H9 (cell line): ENCODE measurements around the gene NRG2. TPM values are rescaled to one million over a fixed set of nuclear protein-coding genes. Genes with fewer than 3 reads are reported as not detected.

Experiments used
- DNase-seq: peaks from one replicate; pipeline ENCODE4 v3.0.0-alpha.2; 2017
- H2AFZ ChIP-seq: one replicate; pipeline ENCODE4 v1.6.1; 2013; ENCODE audit warnings: mild to moderate bottlenecking, low read length, control low read depth, moderate library complexity
- H2AK5ac ChIP-seq: 2 replicates; pipeline ENCODE4 v1.6.1; 2013; ENCODE audit warnings: low read length, control low read depth, mixed read lengths; ENCODE audit not compliant: insufficient read length
- H2BK120ac ChIP-seq: one replicate; pipeline ENCODE4 v1.6.1; 2013; ENCODE audit warnings: low read depth, mild to moderate bottlenecking, low read length, control low read depth, inconsistent platforms; ENCODE audit not compliant: poor library complexity, severe bottlenecking
- H2BK12ac ChIP-seq: 2 replicates; pipeline ENCODE4 v1.6.1; 2013; ENCODE audit warnings: low read length, control low read depth, mixed read lengths, low read depth; ENCODE audit not compliant: insufficient read length
- H2BK15ac ChIP-seq: 2 replicates; pipeline ENCODE4 v1.6.1; 2013; ENCODE audit warnings: low read depth, low read length, control low read depth
- H2BK20ac ChIP-seq: one replicate; pipeline ENCODE4 v1.6.1; 2013; ENCODE audit warnings: low read depth, mild to moderate bottlenecking, low read length, control low read depth, inconsistent platforms; ENCODE audit not compliant: poor library complexity, severe bottlenecking
- H2BK5ac ChIP-seq: 2 replicates; pipeline ENCODE4 v1.6.1; 2013; ENCODE audit warnings: low read length, control low read depth, mixed read lengths; ENCODE audit not compliant: insufficient read length
- H3K14ac ChIP-seq: 2 replicates; pipeline ENCODE4 v1.6.1; 2013; ENCODE audit warnings: low read length, control low read depth; ENCODE audit not compliant: insufficient read depth
- H3K18ac ChIP-seq: 2 replicates; pipeline ENCODE4 v1.6.1; 2013; ENCODE audit warnings: low read depth, mild to moderate bottlenecking, mixed read lengths, low read length, control low read depth; ENCODE audit not compliant: insufficient read length
- H3K23ac ChIP-seq: 2 replicates; pipeline ENCODE4 v1.6.1; 2013; ENCODE audit warnings: low read length, control low read depth, mixed read lengths, low read depth; ENCODE audit not compliant: insufficient read length
- H3K23me2 ChIP-seq: 2 replicates; pipeline ENCODE4 v1.6.1; 2013; ENCODE audit warnings: low read depth, mild to moderate bottlenecking, mixed read lengths, low read length, control low read depth; ENCODE audit not compliant: insufficient read length, poor library complexity, severe bottlenecking
- H3K27ac ChIP-seq: 2 replicates; pipeline ENCODE4 v1.5.1; 2013; ENCODE audit warnings: low read length, control low read depth, mixed read lengths, low read depth; ENCODE audit not compliant: insufficient read length
- H3K27me3 ChIP-seq: 2 replicates; pipeline ENCODE4 v1.6.1; 2013; ENCODE audit warnings: low read length, control low read depth, inconsistent platforms; ENCODE audit not compliant: insufficient read depth
- H3K4ac ChIP-seq: 2 replicates; pipeline ENCODE4 v1.6.1; 2013; ENCODE audit warnings: low read depth, mild to moderate bottlenecking, control low read depth, inconsistent platforms, low read length, moderate library complexity
- H3K4me1 ChIP-seq: 2 replicates; pipeline ENCODE4 v1.6.1; 2013; ENCODE audit warnings: low read length, control low read depth, inconsistent platforms; ENCODE audit not compliant: insufficient read depth
- H3K4me2 ChIP-seq: 2 replicates; pipeline ENCODE4 v1.6.1; 2013; ENCODE audit warnings: low read length, control low read depth, mixed read lengths; ENCODE audit not compliant: insufficient read length, insufficient read depth
- H3K56ac ChIP-seq: 2 replicates; pipeline ENCODE4 v1.6.1; 2013; ENCODE audit warnings: low read depth, mild to moderate bottlenecking, mixed read lengths, low read length, control low read depth; ENCODE audit not compliant: insufficient read length
- H3K79me1 ChIP-seq: 2 replicates; pipeline ENCODE4 v1.6.1; 2013; ENCODE audit warnings: low read depth, mild to moderate bottlenecking, moderate library complexity, low read length, control low read depth, inconsistent platforms; ENCODE audit not compliant: insufficient read depth, poor library complexity, severe bottlenecking
- H3K79me2 ChIP-seq: 2 replicates; pipeline ENCODE4 v1.6.1; 2013; ENCODE audit warnings: low read length, control low read depth, inconsistent platforms; ENCODE audit not compliant: insufficient read depth
- H3K9ac ChIP-seq: 2 replicates; pipeline ENCODE4 v1.6.1; 2013; ENCODE audit warnings: low read length, control low read depth, mixed read lengths; ENCODE audit not compliant: insufficient read length; ENCODE audit errors: extremely low read depth
- H3K9me3 ChIP-seq: one replicate; pipeline ENCODE4 v1.6.1; 2013; ENCODE audit warnings: low read depth, low read length, inconsistent platforms; ENCODE audit not compliant: control insufficient read depth
- H3T11ph ChIP-seq: one replicate; pipeline ENCODE4 v1.6.1; 2013; ENCODE audit warnings: mild to moderate bottlenecking, low read length, control low read depth, inconsistent platforms
- H4K20me1 ChIP-seq: one replicate; pipeline ENCODE4 v1.6.1; 2013; ENCODE audit not compliant: control insufficient read depth, insufficient read length, insufficient read depth
- H4K5ac ChIP-seq: 2 replicates; pipeline ENCODE4 v1.6.1; 2013; ENCODE audit warnings: low read depth, mild to moderate bottlenecking, mixed read lengths, low read length, control low read depth; ENCODE audit not compliant: insufficient read length
- H4K8ac ChIP-seq: replicated peaks from 2 replicates; pipeline ENCODE4 v1.6.1; 2013; ENCODE audit warnings: low read length, control low read depth, mixed read lengths, low read depth; ENCODE audit not compliant: insufficient read length
- H4K91ac ChIP-seq: 2 replicates; pipeline ENCODE4 v1.6.1; 2013; ENCODE audit warnings: low read depth, mild to moderate bottlenecking, moderate library complexity, mixed read lengths, low read length, control low read depth; ENCODE audit not compliant: insufficient read length
- H3K27ac Mint-ChIP-seq, 3 experiments: 2 replicates in 2 of 3; 3 replicates in 1 of 3; pipeline ENCODE4 v1.8.0; 2020 to 2021; ENCODE audit warnings: mixed read lengths in 3 of 3, mild to moderate bottlenecking in 1 of 3, moderate library complexity in 1 of 3
- H3K27me3 Mint-ChIP-seq: 2 replicates; pipeline ENCODE4 v1.8.0; 2021; ENCODE audit warnings: low read depth, mild to moderate bottlenecking, moderate library complexity, mixed read lengths
- H3K36me3 Mint-ChIP-seq, 3 experiments: 2 replicates in 2 of 3; 3 replicates in 1 of 3; pipeline ENCODE4 v1.8.0; 2020 to 2021; ENCODE audit warnings: low read depth in 3 of 3, mixed read lengths in 3 of 3; ENCODE audit not compliant: insufficient read depth in 1 of 3
- H3K4me1 Mint-ChIP-seq, 2 experiments: 2 replicates each; pipeline ENCODE4 v1.8.0; 2020; ENCODE audit warnings: mixed read lengths in 2 of 2
- H3K4me3 Mint-ChIP-seq, 2 experiments: 2 replicates in 1 of 2; 3 replicates in 1 of 2; pipeline ENCODE4 v1.8.0; 2020 to 2021; ENCODE audit warnings: mild to moderate bottlenecking in 2 of 2, mixed read lengths in 2 of 2, moderate library complexity in 1 of 2
- H3K9me3 Mint-ChIP-seq, 2 experiments: 2 replicates in 1 of 2; 3 replicates in 1 of 2; pipeline ENCODE4 v1.8.0; 2020; ENCODE audit warnings: mild to moderate bottlenecking in 2 of 2, mixed read lengths in 2 of 2, moderate library complexity in 1 of 2
- CTCF ChIP-seq: fragments of 200-600 bp; sonication (generic); conservative IDR thresholded peaks from 3 replicates; pipeline ENCODE4 v1.8.0; 2021; ENCODE audit warnings: antibody characterized with exemption, mild to moderate bottlenecking
- WGBS: extraction: QIAGEN DNeasy Blood & Tissue Kit; methylation state at CpG from one replicate; pipeline ENCODE4 v1.1.7; 2013; ENCODE audit warnings: missing lambda C conversion rate, low lambda C conversion rate, mixed read lengths; ENCODE audit not compliant: insufficient read length; ENCODE audit errors: extremely low coverage; 5-methylcytosine and 5-hydroxymethylcytosine counted together
- total RNA-seq: library from RNA; stranded (reverse); gene quantifications from 2 replicates; pipeline ENCODE4 v1.2.1, GENCODE V29; 2021

NRG2 gene
- total RNA-seq, 1 experiment from 2014 or later = not detected

DNA sequence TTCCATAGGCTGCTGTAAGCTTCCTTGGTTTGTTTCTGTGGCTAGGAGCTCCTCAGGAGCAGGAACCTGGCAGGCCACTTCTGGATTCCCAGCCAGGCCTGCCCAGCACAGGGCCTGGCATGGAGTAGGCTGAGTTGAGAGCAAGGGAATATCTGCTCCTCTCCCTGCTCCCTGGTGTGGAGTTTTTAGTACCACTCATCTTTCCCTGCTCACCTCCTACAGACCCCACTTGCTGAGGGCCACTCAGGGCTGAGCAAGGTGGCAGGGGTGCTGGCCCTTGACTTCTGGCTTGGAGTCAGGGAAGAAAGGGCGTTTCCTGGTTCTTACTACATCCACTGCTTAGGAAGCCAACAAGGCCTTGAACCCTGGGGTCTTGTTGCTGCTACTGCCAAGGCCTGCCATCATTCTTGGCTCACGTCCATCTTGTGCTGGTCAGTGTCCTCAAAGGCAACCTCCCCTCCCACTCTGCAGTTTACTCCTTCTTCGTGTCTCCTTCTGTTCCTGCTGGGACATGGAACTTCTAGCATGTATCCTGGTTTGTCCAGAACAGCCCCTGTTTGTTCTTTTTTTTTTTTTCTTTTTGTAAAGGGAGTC lies 192.6 kb downstream of the NRG2 start:
- H2AFZ ChIP-seq = no peak overlapping the region
- H3K14ac ChIP-seq = no peak overlapping the region
- peaks cover 3 to 7% of the 10 kb centered on the region in 2 experiments; a peak in 2 of 4 replicates for H3K4me1 Mint-ChIP-seq
- no peak overlapping the region for H3K23ac ChIP-seq
- no peaks in the 10 kb centered on the region for H3K4me1 ChIP-seq
- H2BK20ac ChIP-seq = no peak overlapping the region
- no peak overlapping the region for H3K18ac ChIP-seq
- no peak overlapping the region for H3T11ph ChIP-seq
- no peak overlapping the region; a peak in 1 of 5 replicates for H3K4me3 Mint-ChIP-seq
- no peaks in the 10 kb centered on the region for H3K79me2 ChIP-seq
- no peaks in the 10 kb centered on the region for H3K36me3 Mint-ChIP-seq
- DNase-seq = no peak
- H3K27me3 Mint-ChIP-seq = peaks cover 70% of the 10 kb centered on the region
- no peaks in the 10 kb centered on the region for H3K23me2 ChIP-seq
- WGBS = no CpG with 5 or more reads among the region's 3 CpGs
- no peak overlapping the region for H4K5ac ChIP-seq
- no peak overlapping the region for H3K56ac ChIP-seq
- TF ChIP-seq CTCF = no peak
- no peak overlapping the region for H2AK5ac ChIP-seq
- H4K91ac ChIP-seq = no peak overlapping the region
- H3K27ac Mint-ChIP-seq = no peak overlapping the region
- H2BK12ac ChIP-seq = no peak overlapping the region
- H3K9ac ChIP-seq = no peak overlapping the region
- no peak overlapping the region for H3K4ac ChIP-seq
- H4K8ac ChIP-seq = no peak overlapping the region
- H2BK120ac ChIP-seq = no peak overlapping the region
- H3K4me2 ChIP-seq = no peak overlapping the region
- no peak overlapping the region for H2BK15ac ChIP-seq
- peaks cover 16% of the 10 kb centered on the region; the same call in 1 of the 2 replicates for H3K27me3 ChIP-seq
- H4K20me1 ChIP-seq = no peaks in the 10 kb centered on the region
- no peaks in the 10 kb centered on the region for H3K79me1 ChIP-seq
- H3K9me3 Mint-ChIP-seq = no peaks in the 10 kb centered on the region
- no peaks in the 10 kb centered on the region for H3K9me3 ChIP-seq
- H2BK5ac ChIP-seq = no peak overlapping the region
- H3K27ac ChIP-seq = no peak overlapping the region
